Transverse colon (tissue), 4 donors: ENCODE results near the gene SDK1. TPM values are rescaled to one million over a fixed set of nuclear protein-coding genes. Genes with fewer than 3 reads are reported as not detected.
"Not testable (repeated sequence)": the region's sequence is repeated elsewhere in the genome, so short reads cannot be mapped to it uniquely, and the experiment has no call there.

Source experiments
- DNase-seq: peaks from one replicate; pipeline ENCODE4 v3.0.0-alpha.2; 2019
- H3K27ac ChIP-seq, 4 donors: fragments of 200-600 bp; sonication (generic); 2 replicates each; pipeline ENCODE4 v1.5.1; 2016 to 2018; ENCODE audit warnings: inconsistent platforms in 4 of 4
- H3K27me3 ChIP-seq: fragments of 200-600 bp; sonication (generic); 2 replicates; pipeline ENCODE4 v1.5.1; 2017; ENCODE audit warnings: inconsistent platforms
- H3K36me3 ChIP-seq, 4 donors: fragments of 200-600 bp; sonication (generic); 2 replicates each; pipeline ENCODE4 v1.5.1; 2017 to 2019; ENCODE audit warnings: inconsistent platforms in 4 of 4
- H3K4me1 ChIP-seq, 4 donors: fragments of 200-600 bp; sonication (generic); 2 replicates each; pipeline ENCODE4 v1.5.1; 2017 to 2020; ENCODE audit warnings: inconsistent platforms in 4 of 4
- H3K4me3 ChIP-seq, 4 donors: fragments of 200-600 bp; sonication (generic); 1 replicate in 1 of 4; 2 replicates in 3 of 4; pipeline versions ENCODE4 v1.5.1 to v1.6.1; 2017 to 2019; ENCODE audit warnings: inconsistent platforms in 4 of 4
- H3K9me3 ChIP-seq, 2 donors: fragments of 200-600 bp; sonication (generic); 2 replicates each; pipeline ENCODE4 v1.5.1; 2017 to 2019; ENCODE audit warnings: inconsistent platforms in 2 of 2
- CTCF ChIP-seq, 5 experiments: fragments of 200-600 bp in 3 of 5; fragments of 450-650 bp in 2 of 5; sonication (generic) in 3 of 5; IDR thresholded peaks; 1 replicate in 2 of 5; 2 replicates in 3 of 5; pipeline ENCODE4 v1.5.1; 2016 to 2017; ENCODE audit warnings: antibody characterized with exemption in 5 of 5, inconsistent platforms in 3 of 5, mild to moderate bottlenecking in 2 of 5, moderate library complexity in 1 of 5
- EP300 ChIP-seq: sonication (generic); formaldehyde crosslinking; IDR thresholded peaks from one replicate; pipeline ENCODE4 v1.6.1; 2017; ENCODE audit warnings: antibody characterized with exemption, low read depth
- POLR2A ChIP-seq: fragments of 450-650 bp; IDR thresholded peaks from one replicate; pipeline ENCODE4 v1.6.1; 2016; ENCODE audit warnings: antibody characterized with exemption, mild to moderate bottlenecking, moderate library complexity
- POLR2AphosphoS5 ChIP-seq, 3 donors: sonication (generic); formaldehyde crosslinking; IDR thresholded peaks; one replicate each; pipeline ENCODE4 v1.6.1; 2016; ENCODE audit warnings: antibody characterized with exemption in 3 of 3
- WGBS, 2 donors: methylation state at CpG; one replicate each; pipeline ENCODE4 v1.1.5; 2018; ENCODE audit warnings: low coverage in 1 of 2; 5-methylcytosine and 5-hydroxymethylcytosine counted together
- in situ Hi-C, 4 donors: fragments of 200-750 bp; cut with MboI; loops; one replicate each; pipeline versions ENCODE4 v1.15.0 to v1.15.1; 2017; ENCODE audit warnings: low sequenced_read_pairs in 3 of 4, low pct_ligation_motif_present in 1 of 4, low pct_unique_long_range_greater_than_20kb in 1 of 4
- intact Hi-C: fragments of 100-400 bp; cut with DNase I; formaldehyde crosslinking; loops from one replicate; pipeline ENCODE4 v1.15.1; 2023; ENCODE audit warnings: low total_unique reads
- total RNA-seq, 4 donors: library from RNA; depleted of rRNA; stranded (reverse); fragments of >200 nt; gene quantifications; one replicate each; pipeline ENCODE4 v1.1.0, GENCODE V29; 2016

Gene SDK1
- total RNA-seq, 4 donors from 2014 or later, result 4.0 to 8.6 (median 5.4) TPM

DNA sequence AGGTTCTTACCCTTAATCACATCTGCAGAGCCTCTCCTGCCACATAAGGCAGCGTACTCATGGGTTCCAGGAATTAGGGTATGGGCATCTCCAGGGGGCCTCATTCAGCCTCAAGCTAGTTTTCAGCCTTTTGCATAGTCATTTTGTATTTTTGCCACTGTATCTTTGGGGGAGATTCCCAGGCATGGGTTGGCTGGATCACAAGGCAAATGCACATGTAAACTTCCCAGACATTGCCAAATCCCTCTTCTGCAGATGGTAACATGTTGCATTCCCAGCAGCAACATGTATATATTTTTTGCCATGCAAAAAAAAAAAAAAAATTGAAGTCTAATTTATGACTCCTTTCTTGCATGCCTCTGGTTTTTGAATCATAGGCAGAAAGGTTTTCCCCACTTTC, 785.7 kb downstream of the SDK1 start:
- in situ Hi-C loops, result no loop called here
- Histone ChIP-seq H3K36me3 (no peaks in the 10 kb centered on the region), H3K9me3 (no peaks in the 10 kb centered on the region), H3K4me3 (no peak overlapping the region), H3K4me1 (no peaks in the 10 kb centered on the region), H3K27ac (no peak overlapping the region), H3K27me3 (no peaks in the 10 kb centered on the region)
- WGBS, 2 donors, result 72 to 100% methylated on average over 1 of the region's 1 CpG
- TF ChIP-seq POLR2AphosphoS5 (IDR thresholded peaks at IDR 0.05) (no peak), POLR2A (no peak), CTCF (IDR thresholded peaks at IDR 0.05) (no peak), EP300 (no peak)
- intact Hi-C loops, result no loop called here
- no peak for DNase-seq

GRCh38 chr7:4091767-4092166, 790.7 kb downstream of the SDK1 start:
- H3K36me3 ChIP-seq, result no peaks in the 10 kb centered on the region
- no peak for DNase-seq
- H3K27me3 ChIP-seq, result peaks cover 11% of the 10 kb centered on the region
- intact Hi-C loops (no loop called here), in situ Hi-C loops (no loop called here)
- TF ChIP-seq POLR2AphosphoS5 (IDR thresholded peaks at IDR 0.05) (no peak), EP300 (no peak), CTCF (IDR thresholded peaks at IDR 0.05) (no peak), POLR2A (no peak)
- WGBS, 2 donors, result 94% methylated on average over 11 to 12 of the region's 12 CpGs
- H3K4me1 ChIP-seq, result peaks cover 0 to 16% (median 2%) of the 10 kb centered on the region in 4 donors
- H3K9me3 ChIP-seq, result no peaks in the 10 kb centered on the region
- no peak overlapping the region for H3K27ac ChIP-seq
- no peak overlapping the region for H3K4me3 ChIP-seq

DNA sequence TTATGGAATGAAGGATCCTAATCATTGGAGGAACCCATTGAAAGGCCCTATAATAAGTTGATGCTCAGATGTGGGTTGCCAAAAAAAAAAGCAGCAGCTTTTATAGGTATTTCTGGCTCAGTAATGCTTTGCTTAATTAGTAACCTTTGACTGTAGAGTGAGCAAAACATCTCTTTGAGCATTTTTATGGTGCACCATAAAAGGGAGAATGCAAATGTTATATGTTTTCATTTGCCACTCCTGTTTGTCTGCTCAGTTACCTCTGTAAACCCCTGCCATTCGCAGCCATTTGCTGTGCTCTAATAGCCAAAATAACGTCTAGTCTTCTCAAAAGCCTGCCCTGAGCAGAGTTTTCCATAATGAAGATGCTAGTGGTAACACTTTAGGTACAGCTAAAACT, 792.0 kb downstream of the SDK1 start:
- intact Hi-C loops (no loop called here), in situ Hi-C loops (no loop called here)
- peaks cover 0 to 16% (median 2%) of the 10 kb centered on the region in 4 donors for H3K4me1 ChIP-seq
- WGBS, 2 donors, result 56 to 67% methylated on average over 1 to 2 of the region's 2 CpGs
- peaks cover 11% of the 10 kb centered on the region for H3K27me3 ChIP-seq
- no peak for DNase-seq
- no peak overlapping the region for H3K27ac ChIP-seq
- TF ChIP-seq EP300 (no peak), CTCF (IDR thresholded peaks at IDR 0.05) (no peak), POLR2A (no peak), POLR2AphosphoS5 (IDR thresholded peaks at IDR 0.05) (no peak)
- no peaks in the 10 kb centered on the region for H3K36me3 ChIP-seq
- no peak overlapping the region for H3K4me3 ChIP-seq
- H3K9me3 ChIP-seq, result no peaks in the 10 kb centered on the region

DNA sequence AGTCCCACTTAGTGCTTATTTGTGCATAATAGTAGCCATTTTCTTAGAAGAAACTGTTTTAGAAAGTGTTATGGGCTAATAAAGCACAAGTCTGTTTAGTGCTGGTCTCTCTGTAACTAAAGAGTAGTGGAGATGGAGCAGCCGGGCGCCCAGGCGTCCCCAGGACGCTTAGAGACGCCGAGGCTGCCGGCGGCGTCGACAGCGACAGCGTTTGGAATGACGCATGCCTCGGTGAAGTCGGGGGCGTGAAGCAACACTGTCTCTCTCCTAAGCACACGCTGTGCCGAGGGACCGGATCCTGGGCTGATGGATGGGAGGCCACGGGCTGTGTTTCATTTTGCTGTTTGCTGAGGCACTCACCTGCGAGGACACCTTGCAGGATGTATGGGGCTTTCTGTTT, 792.4 kb downstream of the SDK1 start:
- WGBS, 2 donors, result 76% methylated on average over 21 of the region's 21 CpGs; no CpG with 5 or more reads in 1 of the 2 donors
- H3K9me3 ChIP-seq, result no peaks in the 10 kb centered on the region
- no peak overlapping the region for H3K4me3 ChIP-seq
- intact Hi-C loops (no loop called here), in situ Hi-C loops (no loop called here)
- TF ChIP-seq CTCF (IDR thresholded peaks at IDR 0.05) (no peak), POLR2A (no peak), POLR2AphosphoS5 (IDR thresholded peaks at IDR 0.05) (no peak), EP300 (no peak)
- no peak for DNase-seq
- no peaks in the 10 kb centered on the region for H3K36me3 ChIP-seq
- peaks cover 0 to 16% (median 2%) of the 10 kb centered on the region in 4 donors for H3K4me1 ChIP-seq
- H3K27me3 ChIP-seq, result peaks cover 11% of the 10 kb centered on the region
- H3K27ac ChIP-seq, result no peak overlapping the region

- H3K9me3 ChIP-seq, intact Hi-C loops, H3K27ac ChIP-seq, H3K36me3 ChIP-seq, in situ Hi-C loops, DNase-seq, H3K4me3 ChIP-seq: not testable (repeated sequence)
- WGBS, 2 donors, result 75% methylated on average over 9 of the region's 9 CpGs; no CpG with 5 or more reads in 1 of the 2 donors
- Histone ChIP-seq H3K4me1 (peaks cover 0 to 16% (median 2%) of the 10 kb centered on the region in 4 donors), H3K27me3 (peaks cover 11% of the 10 kb centered on the region)
Measured at GRCh38 chr7:4094158-4094557, 793.1 kb downstream of the SDK1 start.
